IMR-90 (cell line): ENCODE data around the gene GCDH. TPM values are rescaled to one million over a fixed set of nuclear protein-coding genes. Genes with fewer than 3 reads are reported as not detected.

Experiments
- ATAC-seq: fragments of 200-7000 bp; cut with Tn5 transposase; 2 replicates; pipeline ENCODE4 v1.9.1; 2020; ENCODE audit warnings: low read depth, mild to moderate bottlenecking, moderate library complexity
- BruUV-seq: library from RNA; stranded (reverse); fragments of 400-500 nt; replicated peaks from 2 replicates; lab custom pipeline; 2021; lab: Mats Ljungman, UMichigan
- CTCF ChIA-PET: fragments of 300-600 bp; formaldehyde crosslinking; extraction: SDS; loops from one replicate; lab custom pipeline; 2021; ENCODE audit warnings: antibody characterized with exemption; lab: Yijun Ruan, JAX
- POLR2A ChIA-PET: fragments of 300-600 bp; sonication (Branson Sonifier 250); formaldehyde crosslinking; loops from one replicate; lab custom pipeline; 2022; ENCODE audit warnings: antibody characterized with exemption; ENCODE audit not compliant: unreplicated experiment; lab: Charles Lee
- DNase-seq: peaks from one replicate; pipeline ENCODE4 v3.0.0; 2013
- H2AFZ ChIP-seq: replicated peaks from 2 replicates; pipeline ENCODE3; 2013; ENCODE audit warnings: low read length, mild to moderate bottlenecking; ENCODE audit not compliant: poor library complexity
- H2AK5ac ChIP-seq: 2 replicates; pipeline ENCODE4 v1.6.1; 2013; ENCODE audit warnings: low read depth, low read length, inconsistent platforms
- H2AK9ac ChIP-seq: replicated peaks from 2 replicates; pipeline ENCODE3; 2013; ENCODE audit warnings: mild to moderate bottlenecking, low read depth, low read length, moderate library complexity; ENCODE audit not compliant: poor library complexity
- H2BK120ac ChIP-seq: 2 replicates; pipeline ENCODE4 v1.6.1; 2013; ENCODE audit warnings: low read depth, low read length, inconsistent platforms
- H2BK15ac ChIP-seq: 3 replicates; pipeline ENCODE4 v1.6.1; 2013; ENCODE audit warnings: low read depth, low read length, inconsistent platforms
- H2BK20ac ChIP-seq: 2 replicates; pipeline ENCODE4 v1.6.1; 2013; ENCODE audit warnings: low read depth, mild to moderate bottlenecking, inconsistent platforms, low read length, moderate library complexity
- H2BK5ac ChIP-seq: 2 replicates; pipeline ENCODE4 v1.6.1; 2013; ENCODE audit warnings: mild to moderate bottlenecking, low read depth, low read length, inconsistent platforms; ENCODE audit not compliant: poor library complexity, severe bottlenecking
- H3K14ac ChIP-seq: replicated peaks from 2 replicates; pipeline ENCODE4 v1.6.1; 2013; ENCODE audit warnings: low read depth, low read length, inconsistent platforms
- H3K18ac ChIP-seq: 2 replicates; pipeline ENCODE4 v1.6.1; 2013; ENCODE audit warnings: low read depth, low read length, control low read depth
- H3K23ac ChIP-seq: 2 replicates; pipeline ENCODE4 v1.6.1; 2013; ENCODE audit warnings: low read depth, low read length, inconsistent platforms
- H3K27ac ChIP-seq: 2 replicates; pipeline ENCODE4 v1.5.1; 2013; ENCODE audit warnings: mild to moderate bottlenecking, control low read depth, low read length; ENCODE audit not compliant: insufficient read depth
- H3K27me3 ChIP-seq: 2 replicates; pipeline ENCODE4 v1.6.1; 2013; ENCODE audit warnings: low read length; ENCODE audit not compliant: control insufficient read depth, insufficient read depth
- H3K36me3 ChIP-seq: 2 replicates; pipeline ENCODE4 v1.6.1; 2013; ENCODE audit warnings: low read length, mixed read lengths; ENCODE audit not compliant: control insufficient read depth, insufficient read depth
- H3K4ac ChIP-seq: 2 replicates; pipeline ENCODE4 v1.6.1; 2013; ENCODE audit warnings: low read depth, low read length, inconsistent platforms
- H3K4me1 ChIP-seq: 2 replicates; pipeline ENCODE4 v1.6.1; 2013; ENCODE audit warnings: low read length, mixed read lengths; ENCODE audit not compliant: control insufficient read depth, insufficient read depth
- H3K4me2 ChIP-seq: 2 replicates; pipeline ENCODE4 v1.6.1; 2013; ENCODE audit warnings: low read depth, mild to moderate bottlenecking, control low read depth, low read length, moderate library complexity
- H3K4me3 ChIP-seq: 2 replicates; pipeline ENCODE4 v1.5.1; 2013; ENCODE audit warnings: low read depth, mild to moderate bottlenecking, control low read depth, low read length, moderate library complexity; ENCODE audit not compliant: insufficient read depth
- H3K56ac ChIP-seq: 2 replicates; pipeline ENCODE4 v1.6.1; 2013; ENCODE audit warnings: low read length, inconsistent platforms; ENCODE audit not compliant: insufficient read depth; ENCODE audit errors: extremely low read depth
- H3K79me1 ChIP-seq, 2 experiments: 2 replicates each; pipeline ENCODE4 v1.6.1; 2013; ENCODE audit warnings: low read length in 2 of 2, inconsistent platforms in 1 of 2, low read depth in 1 of 2
- H3K9ac ChIP-seq: 2 replicates; pipeline ENCODE4 v1.6.1; 2013; ENCODE audit warnings: low read depth, low read length, control low read depth
- H3K9me1 ChIP-seq: 2 replicates; pipeline ENCODE4 v1.6.1; 2013; ENCODE audit warnings: low read length, inconsistent platforms; ENCODE audit not compliant: insufficient read depth
- H3K9me3 ChIP-seq: 2 replicates; pipeline ENCODE4 v1.6.1; 2013; ENCODE audit warnings: low read length; ENCODE audit not compliant: control insufficient read depth, insufficient read depth
- H4K20me1 ChIP-seq: 2 replicates; pipeline ENCODE4 v1.6.1; 2013; ENCODE audit warnings: low read length, inconsistent platforms; ENCODE audit not compliant: insufficient read depth
- H4K5ac ChIP-seq: 2 replicates; pipeline ENCODE4 v1.6.1; 2013; ENCODE audit warnings: mild to moderate bottlenecking, low read depth, low read length, control low read depth
- H4K8ac ChIP-seq, 2 experiments: 2 replicates each; pipeline ENCODE4 v1.6.1; 2013; ENCODE audit warnings: low read depth in 2 of 2, low read length in 2 of 2, control low read depth in 1 of 2, inconsistent platforms in 1 of 2
- H4K91ac ChIP-seq: 2 replicates; pipeline ENCODE4 v1.6.1; 2013; ENCODE audit warnings: low read depth, low read length, inconsistent platforms; ENCODE audit not compliant: insufficient read depth
- BHLHE40 ChIP-seq: fragments of 150-350 bp; IDR thresholded peaks from 2 replicates; pipeline ENCODE4 v1.6.1; 2016; ENCODE audit warnings: mild to moderate bottlenecking, low read depth, low read length
- CEBPB ChIP-seq: IDR thresholded peaks from 2 replicates; pipeline ENCODE4 v1.6.1; 2012; ENCODE audit warnings: low read depth, low read length, improper control_type of control experiment
- FOS ChIP-seq: fragments of 150-350 bp; IDR thresholded peaks from 2 replicates; pipeline ENCODE4 v1.6.1; 2016; ENCODE audit warnings: low read depth, low read length
- MAZ ChIP-seq: IDR thresholded peaks from 2 replicates; pipeline ENCODE4 v1.6.1; 2012; ENCODE audit warnings: low read depth, mild to moderate bottlenecking, low read length, improper control_type of control experiment, moderate library complexity, borderline replicate concordance
- POLR2A ChIP-seq: IDR thresholded peaks from 2 replicates; pipeline ENCODE4 v1.6.1; 2012; ENCODE audit warnings: mild to moderate bottlenecking, low read depth, low read length
- WGBS, 2 experiments: methylation state at CpG; one replicate each; pipeline versions ENCODE4 v1.1.5 to v1.1.7; 2013; ENCODE audit warnings: missing lambda C conversion rate in 2 of 2; ENCODE audit not compliant: insufficient read length in 1 of 2; ENCODE audit errors: extremely low coverage in 2 of 2; 5-methylcytosine and 5-hydroxymethylcytosine counted together
- dilution Hi-C: fragments of 300-500 bp; cut with HindIII; formaldehyde crosslinking; loops from one replicate; pipeline ENCODE4 v1.14.3; 2018; ENCODE audit warnings: low sequenced_read_pairs; ENCODE audit not compliant: unreplicated experiment
- in situ Hi-C: fragments of 300-500 bp; cut with MboI; formaldehyde crosslinking; loops from 3 replicates; pipeline ENCODE4 v1.14.3; 2019; ENCODE audit warnings: low sequenced_read_pairs, inconsistent platforms, mixed read lengths
- intact Hi-C: fragments of 100-400 bp; cut with micrococcal nuclease; formaldehyde crosslinking; loops from 2 replicates; pipeline ENCODE4 v1.10.0; 2022
- polyA plus RNA-seq, 3 experiments: library from polyadenylated mRNA; depleted of rRNA; stranded (reverse); fragments of >200 nt; gene quantifications; 2 replicates each; pipeline ENCODE4 v1.2.3, GENCODE V29; 2012; ENCODE audit warnings: low replicate concordance in 1 of 3
- total RNA-seq: library from RNA; depleted of rRNA; stranded (reverse); fragments of >200 nt; gene quantifications from 2 replicates; pipeline ENCODE4 v1.2.3, GENCODE V29; 2012

GCDH gene
- total and polyA plus RNA-seq, 2 of the 4 experiments (the other 2 are of a cell fraction) = 27.7 to 41.6 TPM

GRCh38 chr19:12940897-12941296 lies 49.9 kb downstream of the GCDH start:
- Histone ChIP-seq H2BK120ac (no peak overlapping the region), H2AK9ac (no peak overlapping the region), H3K4me3 (no peak overlapping the region), H4K20me1 (peaks cover 68% of the 10 kb centered on the region), H3K23ac (0 out of 2 replicates have a peak overlapping the region, but pooled peaks have one; percentile 89), H3K4ac (no peak overlapping the region), H3K27me3 (no peaks in the 10 kb centered on the region), H2BK20ac (no peak overlapping the region), H3K9me1 (peaks cover 15% of the 10 kb centered on the region), H3K56ac (no peak overlapping the region), H3K4me2 (no peak overlapping the region), H3K36me3 (peaks cover 48% of the 10 kb centered on the region), H4K91ac (no peak overlapping the region), H3K79me1 (peaks cover 5 to 55% of the 10 kb centered on the region in 2 experiments; a peak in 3 of 4 replicates), H4K5ac (no peak overlapping the region), H3K9me3 (no peaks in the 10 kb centered on the region), H2BK15ac (no peak overlapping the region), H2AFZ (no peak overlapping the region), H3K9ac (peak overlapping the region; percentile 5; the same call in 1 of the 2 replicates), H2BK5ac (peak overlapping the region; percentile 10), H3K14ac (peak overlapping the region; percentile 9; the same call in 1 of the 2 replicates), H3K27ac (no peak overlapping the region), H3K18ac (no peak overlapping the region), H2AK5ac (no peak overlapping the region), H4K8ac (no peak overlapping the region), H3K4me1 (peaks cover 15% of the 10 kb centered on the region)
- WGBS, 2 experiments = no CpG with 5 or more reads among the region's 2 CpGs
- intact Hi-C loops = no loop called here
- ChIA-PET CTCF (no interaction called here), POLR2A (no interaction called here)
- dilution Hi-C loops = no loop called here
- TF ChIP-seq POLR2A (no peak), BHLHE40 (no peak), FOS (no peak), CEBPB (no peak), MAZ (no peak)
- BruUV-seq = no TSS peak
- DNase-seq (no peak), ATAC-seq (no peak)
- in situ Hi-C loops = no loop called here
